Osteoblast (primary cell): ENCODE results near the gene FOXD4L3. TPM values are rescaled to one million over a fixed set of nuclear protein-coding genes. Genes with fewer than 3 reads are reported as not detected.
"Not testable (repeated sequence)": the region's sequence is repeated elsewhere in the genome, so short reads cannot be mapped to it uniquely, and the experiment has no call there.

Source experiments
- DNase-seq: peaks from one replicate; pipeline ENCODE4 v3.0.0; 2011; ENCODE audit warnings: low spot score, mixed read lengths; ENCODE audit not compliant: insufficient read length; ENCODE audit errors: missing footprints
- H2AFZ ChIP-seq: 2 replicates; pipeline ENCODE4 v1.6.0; 2011; ENCODE audit warnings: mild to moderate bottlenecking, low read length
- H3K27ac ChIP-seq: 2 replicates; pipeline ENCODE4 v1.5.1; 2011; ENCODE audit warnings: mild to moderate bottlenecking, low read depth, low read length, moderate library complexity
- H3K27me3 ChIP-seq: 2 replicates; pipeline ENCODE4 v1.6.0; 2012; ENCODE audit warnings: mild to moderate bottlenecking, control low read depth, inconsistent platforms, low read length, moderate library complexity; ENCODE audit not compliant: insufficient read depth
- H3K36me3 ChIP-seq: 2 replicates; pipeline ENCODE4 v1.5.1; 2011; ENCODE audit warnings: mild to moderate bottlenecking, low read length, control low read depth, moderate library complexity; ENCODE audit not compliant: insufficient read depth
- H3K4me1 ChIP-seq: 2 replicates; pipeline ENCODE4 v1.5.1; 2011; ENCODE audit warnings: mild to moderate bottlenecking, low read length, control low read depth, moderate library complexity; ENCODE audit not compliant: insufficient read depth
- H3K4me2 ChIP-seq: 2 replicates; pipeline ENCODE4 v1.6.0; 2011; ENCODE audit warnings: mild to moderate bottlenecking, low read length; ENCODE audit not compliant: insufficient read depth
- H3K4me3 ChIP-seq: fragments of 200-600 bp; sonication (generic); 3 replicates; pipeline ENCODE4 v1.5.1; 2012; ENCODE audit warnings: mild to moderate bottlenecking, low read length, inconsistent platforms; ENCODE audit not compliant: insufficient read depth
- H3K79me2 ChIP-seq: 2 replicates; pipeline ENCODE4 v1.6.0; 2012; ENCODE audit warnings: mild to moderate bottlenecking, low read length, control low read depth, inconsistent platforms; ENCODE audit not compliant: insufficient read depth
- H3K9me3 ChIP-seq: 2 replicates; pipeline ENCODE4 v1.5.1; 2011; ENCODE audit warnings: low read depth, low read length, control low read depth
- H4K20me1 ChIP-seq: 2 replicates; pipeline ENCODE4 v1.6.0; 2012; ENCODE audit warnings: mild to moderate bottlenecking, low read length, control low read depth; ENCODE audit not compliant: insufficient read depth
- total RNA-seq: library from RNA; depleted of rRNA; stranded (reverse); fragments of >200 nt; gene quantifications from 2 replicates; pipeline ENCODE4 v1.2.3, GENCODE V29; 2012

Gene FOXD4L3
- total RNA-seq = under 0.01 TPM in 1 of 2 replicates, not detected in the other

DNA sequence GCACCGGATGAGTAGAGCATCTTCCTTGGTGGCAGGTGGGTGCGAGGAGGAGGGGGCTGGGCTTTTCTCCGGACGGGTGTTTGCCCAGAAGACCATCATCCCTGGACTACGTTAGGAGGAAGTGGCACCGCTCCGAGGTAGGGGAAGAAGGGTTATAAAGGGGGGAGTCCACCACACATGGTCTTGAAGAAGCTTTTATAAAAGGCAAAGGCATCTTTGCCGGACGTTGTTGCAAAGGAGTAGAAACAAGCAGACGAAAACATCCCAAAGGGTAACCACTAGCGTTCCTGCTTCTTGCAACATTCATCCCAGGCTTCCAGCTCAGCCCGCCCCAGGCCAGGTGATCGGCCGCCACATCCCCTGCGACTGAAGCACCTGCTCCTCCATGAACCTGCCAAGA, at the start of gene FOXD4L3:
Gene FOXD4L3, plus strand, starts transcription at position 301 of the 400 bp plus-strand sequence. Its CDS starts 85 bp downstream, at position 386.
- not testable (repeated sequence) for H3K79me2 ChIP-seq, H3K27me3 ChIP-seq, H3K4me3 ChIP-seq, H3K4me1 ChIP-seq, H3K36me3 ChIP-seq, H3K4me2 ChIP-seq, H3K27ac ChIP-seq, H4K20me1 ChIP-seq, H2AFZ ChIP-seq, DNase-seq, H3K9me3 ChIP-seq

DNA sequence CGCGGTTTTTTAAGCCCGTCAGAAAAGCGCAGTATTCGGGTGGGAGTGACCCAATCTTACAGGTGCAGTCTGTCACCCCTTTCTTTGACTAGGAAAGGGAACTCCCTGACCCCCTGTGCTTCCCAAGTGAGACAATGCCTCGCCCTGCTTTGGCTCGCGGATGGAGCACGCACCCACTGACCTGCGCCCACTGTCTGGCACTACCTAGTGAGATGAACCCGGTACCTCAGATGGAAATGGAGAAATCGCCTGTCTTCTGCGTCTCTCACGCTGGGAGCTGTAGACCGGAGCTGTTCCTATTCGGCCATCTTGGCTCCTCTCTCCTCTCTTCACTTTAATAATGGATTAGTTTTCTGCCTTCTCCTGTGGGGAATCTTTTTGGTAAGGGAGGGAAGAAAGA, 21.6 kb upstream of the FOXD4L3 start:
- not testable (repeated sequence) for H3K9me3 ChIP-seq, H2AFZ ChIP-seq, H3K4me3 ChIP-seq, H3K27me3 ChIP-seq, H3K4me1 ChIP-seq, H4K20me1 ChIP-seq, H3K79me2 ChIP-seq, H3K36me3 ChIP-seq, H3K27ac ChIP-seq, DNase-seq, H3K4me2 ChIP-seq

DNA sequence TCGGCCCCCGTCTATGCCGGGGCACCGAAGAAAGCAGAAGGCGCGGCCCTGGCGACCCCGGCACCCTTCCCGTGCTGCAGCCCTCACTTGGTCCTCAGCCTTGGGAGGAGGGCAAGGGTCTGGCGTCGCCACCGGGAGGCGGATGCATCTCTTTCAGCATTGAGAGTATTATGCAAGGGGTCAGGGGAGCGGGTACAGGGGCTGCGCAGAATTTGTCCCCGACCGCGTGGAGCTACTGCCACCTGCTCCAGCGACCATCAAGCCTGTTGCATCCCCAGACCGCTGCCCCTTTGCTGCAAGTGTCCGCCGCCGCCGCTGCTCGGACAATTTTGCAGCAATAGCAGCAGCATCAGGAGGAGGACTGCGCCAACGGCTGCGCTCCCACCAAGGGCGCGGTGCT, 1.1 kb downstream of the FOXD4L3 start:
- H3K4me1 ChIP-seq, H3K4me3 ChIP-seq, H3K4me2 ChIP-seq, H3K36me3 ChIP-seq, H4K20me1 ChIP-seq, H2AFZ ChIP-seq, H3K27ac ChIP-seq, DNase-seq, H3K79me2 ChIP-seq, H3K9me3 ChIP-seq, H3K27me3 ChIP-seq: not testable (repeated sequence)

DNA sequence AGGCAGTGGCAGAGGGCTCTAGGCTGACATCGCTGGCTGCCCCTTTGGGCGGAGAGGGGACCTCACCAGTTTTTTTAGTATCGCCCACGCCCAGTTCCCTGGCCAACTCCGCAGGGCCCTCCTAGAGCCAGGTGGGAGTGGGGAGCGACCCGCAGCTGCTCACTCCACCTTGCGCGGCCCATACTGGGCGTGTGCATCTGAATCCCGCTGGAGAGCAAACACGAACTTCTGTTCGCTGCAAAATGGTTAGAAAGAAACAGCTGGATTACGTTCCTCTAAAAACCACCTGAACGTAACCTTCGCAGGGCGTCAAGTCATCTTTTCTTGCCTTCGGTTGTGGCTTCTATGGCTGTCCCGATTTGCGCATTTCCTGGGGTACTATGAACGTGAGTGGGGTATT, 1.5 kb downstream of the FOXD4L3 start:
- H4K20me1 ChIP-seq, H2AFZ ChIP-seq, H3K4me2 ChIP-seq, H3K4me3 ChIP-seq, H3K27me3 ChIP-seq, H3K4me1 ChIP-seq, H3K9me3 ChIP-seq, DNase-seq, H3K79me2 ChIP-seq, H3K36me3 ChIP-seq, H3K27ac ChIP-seq: not testable (repeated sequence)

DNA sequence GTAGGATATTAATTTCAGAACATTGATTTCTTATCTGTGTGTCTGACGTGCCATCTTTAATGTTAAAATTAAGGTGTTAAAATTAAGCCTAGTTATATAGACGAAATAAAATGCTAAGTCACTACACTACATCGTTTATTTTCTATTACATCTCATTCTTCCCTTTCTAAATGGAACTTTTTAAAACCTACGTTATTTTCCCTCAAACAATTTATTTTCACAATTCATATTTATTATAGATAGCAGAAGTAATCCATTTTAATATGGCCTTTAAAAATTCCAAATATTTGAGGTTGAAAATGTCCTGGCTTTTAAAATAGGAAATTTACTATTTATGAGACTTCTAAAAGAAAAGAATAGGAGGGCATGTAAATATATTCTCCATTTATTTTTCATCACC, 2.1 kb downstream of the FOXD4L3 start:
- not testable (repeated sequence) for H3K4me2 ChIP-seq, H3K9me3 ChIP-seq, H3K4me3 ChIP-seq, H3K36me3 ChIP-seq, H3K4me1 ChIP-seq, H3K79me2 ChIP-seq, H4K20me1 ChIP-seq, DNase-seq, H3K27ac ChIP-seq, H2AFZ ChIP-seq, H3K27me3 ChIP-seq

DNA sequence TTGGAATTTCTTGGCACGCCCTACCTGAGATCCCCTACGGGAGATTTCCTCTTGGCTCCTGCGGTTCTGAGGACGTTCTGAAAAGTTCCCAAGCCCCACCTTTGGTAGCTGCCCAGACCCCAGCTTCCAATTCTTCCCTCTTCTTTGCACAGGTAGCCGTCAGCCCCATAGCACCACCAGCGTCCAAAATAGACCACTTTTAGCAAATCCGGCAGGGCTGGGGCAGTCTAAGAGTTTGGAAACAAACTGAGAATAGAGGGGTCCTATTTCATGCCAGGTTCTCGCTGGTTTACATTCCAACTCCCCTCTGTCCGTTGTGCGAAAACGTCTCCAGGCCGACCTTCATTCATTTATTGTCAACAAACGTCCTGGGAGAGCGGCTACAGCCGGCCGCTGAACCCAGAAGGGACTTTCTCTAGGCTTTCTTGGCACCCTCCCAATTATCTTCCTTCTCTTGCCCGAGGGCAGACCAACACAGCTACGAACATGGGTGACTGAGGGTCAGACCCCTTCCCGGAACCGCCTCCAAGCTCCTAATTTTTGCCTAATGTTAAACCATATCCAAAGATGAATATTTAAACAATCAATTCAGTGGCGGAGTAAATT, 3.1 kb downstream of the FOXD4L3 start:
- not testable (repeated sequence) for H3K4me1 ChIP-seq, H3K27ac ChIP-seq, H3K4me2 ChIP-seq, DNase-seq, H3K36me3 ChIP-seq, H3K79me2 ChIP-seq, H3K4me3 ChIP-seq, H2AFZ ChIP-seq, H3K9me3 ChIP-seq, H4K20me1 ChIP-seq, H3K27me3 ChIP-seq

DNA sequence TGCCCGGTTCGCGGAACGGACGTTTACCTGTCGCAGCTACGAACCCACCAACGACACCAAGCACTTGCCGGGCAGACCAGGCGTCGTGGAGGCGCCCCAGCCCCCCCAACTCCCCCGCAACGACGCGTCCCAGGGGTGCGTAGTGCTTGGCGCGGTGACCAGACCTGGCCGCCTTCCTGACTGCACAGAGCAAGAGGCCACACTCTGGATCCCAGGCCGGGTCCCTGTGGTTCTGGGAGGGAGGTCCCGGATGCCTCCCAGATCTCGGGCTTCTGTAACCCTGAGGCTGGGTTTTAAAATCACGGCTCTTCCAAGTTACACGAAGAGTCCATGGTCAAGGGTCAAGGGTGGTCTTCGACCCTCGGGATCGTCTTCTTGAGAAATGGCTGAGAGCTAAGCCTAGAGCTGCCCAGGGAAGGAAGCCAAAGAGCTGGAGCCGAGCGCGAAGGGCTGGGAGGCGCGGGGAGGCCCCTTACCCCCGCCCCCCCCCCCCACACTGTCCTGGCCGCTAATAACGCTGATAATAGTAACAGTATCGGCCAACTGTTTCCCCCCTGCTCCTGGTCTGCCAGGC, 3.8 kb downstream of the FOXD4L3 start:
- H3K9me3 ChIP-seq, DNase-seq, H3K27me3 ChIP-seq, H3K27ac ChIP-seq, H3K79me2 ChIP-seq, H4K20me1 ChIP-seq, H2AFZ ChIP-seq, H3K36me3 ChIP-seq, H3K4me3 ChIP-seq, H3K4me2 ChIP-seq, H3K4me1 ChIP-seq: not testable (repeated sequence)

DNA sequence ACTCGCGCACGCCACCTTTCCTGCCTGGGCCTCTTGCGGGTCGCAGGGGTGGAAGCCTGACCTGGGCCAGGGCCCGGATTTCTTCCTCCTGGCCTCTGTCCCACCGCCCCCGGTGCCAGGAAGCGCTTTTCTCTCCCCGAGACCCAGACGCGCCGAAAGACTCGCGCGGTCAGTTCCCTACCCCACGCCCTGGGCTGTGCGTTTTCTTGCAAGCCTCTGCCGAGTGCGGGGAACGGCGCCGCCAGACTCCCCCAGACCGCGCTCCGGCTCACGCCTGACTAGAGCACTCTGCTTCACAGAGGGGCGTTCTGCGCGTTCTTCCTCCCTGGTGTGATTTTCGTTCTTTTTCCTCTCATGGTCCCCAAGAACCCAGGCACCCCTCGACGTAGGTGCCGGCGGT, 4.5 kb downstream of the FOXD4L3 start:
- not testable (repeated sequence) for H3K9me3 ChIP-seq, DNase-seq, H2AFZ ChIP-seq, H3K27ac ChIP-seq, H3K36me3 ChIP-seq, H3K27me3 ChIP-seq, H4K20me1 ChIP-seq, H3K4me3 ChIP-seq, H3K79me2 ChIP-seq, H3K4me2 ChIP-seq, H3K4me1 ChIP-seq

DNA sequence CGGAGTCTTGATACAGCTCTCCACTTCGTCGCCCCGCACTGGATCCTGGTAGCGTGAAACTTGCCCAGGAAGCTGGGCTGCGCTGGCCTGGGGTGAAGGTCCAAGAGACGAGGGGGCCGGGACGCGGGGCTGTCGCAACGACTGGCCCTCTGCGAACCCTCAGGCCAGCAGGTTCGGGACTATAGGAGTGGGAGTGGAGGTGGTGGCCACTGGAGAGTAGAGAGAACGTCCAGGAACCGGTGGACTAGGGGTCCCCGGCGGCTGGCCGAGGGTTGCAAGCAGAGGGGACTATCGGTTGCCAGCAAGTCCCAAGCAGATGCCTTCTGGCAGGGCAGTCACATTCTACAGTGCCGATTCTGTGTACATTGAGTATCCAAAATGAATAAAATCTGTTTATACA, 5.0 kb downstream of the FOXD4L3 start:
- H3K79me2 ChIP-seq, H3K4me2 ChIP-seq, H3K9me3 ChIP-seq, H4K20me1 ChIP-seq, H3K27ac ChIP-seq, DNase-seq, H3K4me3 ChIP-seq, H2AFZ ChIP-seq, H3K36me3 ChIP-seq, H3K4me1 ChIP-seq, H3K27me3 ChIP-seq: not testable (repeated sequence)
